ENCODE results near the gene FGD5.

DNA sequence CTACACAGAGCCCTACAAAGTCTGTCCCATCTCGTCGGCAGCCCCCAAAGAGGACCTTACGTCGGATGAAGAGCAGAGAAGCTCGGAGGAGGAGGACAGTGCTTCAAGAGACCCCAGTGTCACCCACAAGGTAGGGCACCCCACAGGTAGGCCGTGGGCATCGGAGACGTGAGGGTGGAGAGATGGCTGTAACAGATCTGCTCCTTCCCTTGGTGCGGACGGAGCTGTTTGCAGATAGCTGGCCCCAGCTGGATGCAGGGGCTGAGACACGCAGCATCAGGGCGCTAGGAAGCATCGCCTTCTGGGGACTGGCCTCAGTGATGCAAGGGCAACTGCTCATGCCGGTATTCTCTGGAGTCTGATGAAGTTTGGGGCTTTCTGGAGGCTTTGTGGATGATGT lies 45.4 kb downstream of the FGD5 start:
- TF ChIP-seq, protein P1, sequence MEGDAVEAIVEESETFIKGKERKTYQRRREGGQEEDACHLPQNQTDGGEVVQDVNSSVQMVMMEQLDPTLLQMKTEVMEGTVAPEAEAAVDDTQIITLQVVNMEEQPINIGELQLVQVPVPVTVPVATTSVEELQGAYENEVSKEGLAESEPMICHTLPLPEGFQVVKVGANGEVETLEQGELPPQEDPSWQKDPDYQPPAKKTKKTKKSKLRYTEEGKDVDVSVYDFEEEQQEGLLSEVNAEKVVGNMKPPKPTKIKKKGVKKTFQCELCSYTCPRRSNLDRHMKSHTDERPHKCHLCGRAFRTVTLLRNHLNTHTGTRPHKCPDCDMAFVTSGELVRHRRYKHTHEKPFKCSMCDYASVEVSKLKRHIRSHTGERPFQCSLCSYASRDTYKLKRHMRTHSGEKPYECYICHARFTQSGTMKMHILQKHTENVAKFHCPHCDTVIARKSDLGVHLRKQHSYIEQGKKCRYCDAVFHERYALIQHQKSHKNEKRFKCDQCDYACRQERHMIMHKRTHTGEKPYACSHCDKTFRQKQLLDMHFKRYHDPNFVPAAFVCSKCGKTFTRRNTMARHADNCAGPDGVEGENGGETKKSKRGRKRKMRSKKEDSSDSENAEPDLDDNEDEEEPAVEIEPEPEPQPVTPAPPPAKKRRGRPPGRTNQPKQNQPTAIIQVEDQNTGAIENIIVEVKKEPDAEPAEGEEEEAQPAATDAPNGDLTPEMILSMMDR (IDR thresholded peaks at IDR 0.05) = no peak
- TF ChIP-seq POLR2A (IDR thresholded peaks at IDR 0.05) = no peak
